Stimulated activated CD4-positive, alpha-beta T cell treated with anti-CD3 and anti-CD28 coated beads, Interleukin-12 subunit alpha, Interleukin-12 subunit beta, amount 100 ng/mL, for 48 hours (primary cell): ENCODE results near the gene PAPPA.

ENCODE experiments used
- DNase-seq, 3 donors: peaks; one replicate each; pipeline ENCODE4 v3.0.0-alpha.2; 2020; ENCODE audit warnings: low read depth in 2 of 3, low spot score in 1 of 3

PAPPA gene

GRCh38 chr9:116178481-116179211 lies 25.1 kb downstream of the PAPPA start:
- no peak for DNase-seq

GRCh38 chr9:116179568-116179967 lies 26.0 kb downstream of the PAPPA start:
- no peak for DNase-seq

GRCh38 chr9:116181853-116182610 lies 28.4 kb downstream of the PAPPA start:
- no peak for DNase-seq

- no peak for DNase-seq
These were observed 29.3 kb downstream of the PAPPA start for GRCh38 chr9:116182876-116183275.

GRCh38 chr9:116187570-116188170 lies 34.1 kb downstream of the PAPPA start:
- DNase-seq: no peak

GRCh38 chr9:116189683-116190082 lies 36.1 kb downstream of the PAPPA start:
- DNase-seq: no peak

- DNase-seq: no peak
These were observed 37.2 kb downstream of the PAPPA start for GRCh38 chr9:116190637-116191396.

- no peak for DNase-seq
These were observed 38.2 kb downstream of the PAPPA start for GRCh38 chr9:116191576-116192415.

- DNase-seq: no peak
These were observed 40.0 kb downstream of the PAPPA start for GRCh38 chr9:116193636-116194035.

- DNase-seq: no peak
These were observed 43.2 kb downstream of the PAPPA start for GRCh38 chr9:116196806-116197205.

- DNase-seq: no peak
These were observed 44.8 kb downstream of the PAPPA start for GRCh38 chr9:116198344-116198743.

- DNase-seq: no peak
These were observed 48.8 kb downstream of the PAPPA start for GRCh38 chr9:116202219-116202912.

GRCh38 chr9:116204252-116204882 lies 50.8 kb downstream of the PAPPA start:
- no peak for DNase-seq

- DNase-seq: no peak
These were observed 54.0 kb downstream of the PAPPA start for GRCh38 chr9:116207371-116208111.

- DNase-seq: no peak
These were observed 55.0 kb downstream of the PAPPA start for GRCh38 chr9:116208417-116209232.

- no peak for DNase-seq
These were observed 56.0 kb downstream of the PAPPA start for GRCh38 chr9:116209414-116210116.

- DNase-seq: no peak
These were observed 59.5 kb downstream of the PAPPA start for GRCh38 chr9:116212986-116213692.
